HG03342 (cell line): ENCODE data around the gene EIF2B2.

Experiments
- ATAC-seq: cut with Tn5 transposase; IDR thresholded peaks from one replicate; pipeline ENCODE4 v1.9.1; 2021; ENCODE audit warnings: mild to moderate bottlenecking, moderate library complexity; ENCODE audit not compliant: unreplicated experiment

Gene EIF2B2

DNA sequence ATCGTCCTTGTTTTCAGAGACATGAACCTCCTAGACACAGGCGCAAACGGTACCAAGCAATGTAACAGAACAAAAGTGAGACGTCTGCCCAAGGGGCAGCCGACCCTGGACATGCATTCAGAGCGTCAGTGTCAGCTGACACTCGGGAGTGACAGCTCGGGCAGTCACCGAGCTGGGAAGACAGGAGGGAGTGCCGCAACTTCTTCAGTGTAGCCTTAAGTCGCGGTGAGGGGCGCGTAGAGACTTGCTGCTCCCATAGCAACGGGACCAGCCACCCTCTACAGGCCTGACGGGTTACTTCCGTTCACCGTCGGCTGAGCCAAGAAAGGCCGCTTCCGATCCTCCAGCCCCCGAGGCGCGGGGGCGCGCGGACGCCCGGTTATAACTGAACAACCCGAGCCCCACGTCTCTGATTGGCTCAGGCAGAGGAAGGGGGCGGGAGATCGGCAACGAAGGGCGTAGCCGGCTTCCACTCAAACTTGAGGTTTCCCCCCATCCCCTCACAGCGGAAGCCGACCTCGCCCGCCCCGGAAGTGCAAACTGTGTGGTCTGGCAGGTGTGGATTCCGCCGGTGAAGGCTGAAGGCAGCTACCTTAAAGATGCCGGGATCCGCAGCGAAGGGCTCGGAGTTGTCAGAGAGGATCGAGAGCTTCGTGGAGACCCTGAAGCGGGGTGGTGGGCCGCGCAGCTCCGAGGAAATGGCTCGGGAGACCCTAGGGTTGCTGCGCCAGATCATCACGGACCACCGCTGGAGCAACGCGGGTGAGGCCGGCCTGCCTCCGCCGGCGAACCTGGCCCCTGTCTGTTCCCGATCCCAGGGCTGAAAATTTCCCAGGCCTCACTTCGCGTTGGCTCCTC, at the start of gene EIF2B2:
Gene EIF2B2, plus strand, starts transcription at position 530 of the 858 bp plus-strand sequence. Its CDS starts 70 bp downstream, at position 600.
- ATAC-seq = peak; percentile 97

- ATAC-seq = no peak
Observed at GRCh38 chr14:74953686-74954085, 49.0 kb upstream of the EIF2B2 start.

GRCh38 chr14:74954232-74954946, 48.3 kb upstream of the EIF2B2 start:
- ATAC-seq = no peak

DNA sequence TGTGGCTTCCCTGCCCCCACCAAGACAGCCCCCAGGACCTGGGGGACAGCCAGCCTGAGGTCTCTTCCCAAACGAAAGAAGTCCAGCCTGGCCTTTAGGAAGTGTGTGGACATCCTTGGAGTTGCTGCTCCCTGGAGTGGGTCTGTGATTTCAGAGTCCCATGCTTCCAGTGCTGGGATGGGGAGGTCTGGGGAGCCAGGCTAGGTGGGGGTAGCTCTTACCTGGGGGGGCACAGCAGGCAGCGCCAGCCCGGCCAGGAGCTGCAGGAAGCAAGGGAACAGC, 47.8 kb upstream of the EIF2B2 start:
- no peak for ATAC-seq

DNA sequence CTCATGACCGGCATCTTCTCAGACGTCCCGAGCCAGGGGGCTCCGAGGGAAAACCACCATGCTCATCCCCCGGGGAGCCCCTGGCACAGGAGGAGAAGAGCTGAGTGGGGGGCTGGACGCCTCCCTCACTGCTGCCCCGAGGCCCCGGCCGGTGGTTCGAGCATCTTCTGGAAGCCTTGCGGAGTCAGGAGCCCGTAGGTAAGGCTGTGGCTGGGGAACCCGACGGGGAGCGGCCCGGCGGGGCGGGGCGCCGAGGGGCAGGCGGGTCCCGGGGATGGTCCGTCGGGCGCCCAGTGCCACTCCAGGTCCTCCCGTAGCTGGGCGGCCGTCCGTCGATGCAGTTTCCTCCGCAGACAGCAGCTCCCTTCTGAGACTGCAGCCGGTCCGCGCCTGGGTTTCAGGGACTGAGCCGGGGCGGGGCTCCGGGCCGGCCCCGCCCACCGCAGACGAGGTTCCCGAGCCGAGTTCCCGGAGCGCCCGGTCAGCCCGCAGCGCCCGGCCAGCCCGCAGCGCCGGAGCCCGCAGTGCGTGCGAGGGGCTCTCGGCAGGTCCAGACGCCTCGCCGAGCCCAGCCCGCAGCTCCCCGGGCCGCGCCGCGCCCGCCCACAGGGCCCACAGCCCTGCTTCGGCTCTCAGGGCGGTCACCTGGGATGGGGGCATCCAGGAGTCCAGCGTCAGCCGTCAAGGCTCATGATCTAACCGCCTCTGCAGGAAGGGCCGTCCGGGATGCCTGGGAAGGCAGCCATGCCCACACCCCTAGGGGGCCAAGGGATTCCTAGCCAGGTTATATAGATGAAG, 47.3 kb upstream of the EIF2B2 start, which contains the start of gene PGF:
Gene PGF, minus strand, starts transcription at position 369 of the 798 bp plus-strand sequence. Its CDS starts 355 bp downstream, at position 14.
- no peak for ATAC-seq

GRCh38 chr14:74956027-74956279, 46.8 kb upstream of the EIF2B2 start:
- ATAC-seq = no peak

- no peak for ATAC-seq
Observed at GRCh38 chr14:74956280-74957072, 46.2 kb upstream of the EIF2B2 start.

DNA sequence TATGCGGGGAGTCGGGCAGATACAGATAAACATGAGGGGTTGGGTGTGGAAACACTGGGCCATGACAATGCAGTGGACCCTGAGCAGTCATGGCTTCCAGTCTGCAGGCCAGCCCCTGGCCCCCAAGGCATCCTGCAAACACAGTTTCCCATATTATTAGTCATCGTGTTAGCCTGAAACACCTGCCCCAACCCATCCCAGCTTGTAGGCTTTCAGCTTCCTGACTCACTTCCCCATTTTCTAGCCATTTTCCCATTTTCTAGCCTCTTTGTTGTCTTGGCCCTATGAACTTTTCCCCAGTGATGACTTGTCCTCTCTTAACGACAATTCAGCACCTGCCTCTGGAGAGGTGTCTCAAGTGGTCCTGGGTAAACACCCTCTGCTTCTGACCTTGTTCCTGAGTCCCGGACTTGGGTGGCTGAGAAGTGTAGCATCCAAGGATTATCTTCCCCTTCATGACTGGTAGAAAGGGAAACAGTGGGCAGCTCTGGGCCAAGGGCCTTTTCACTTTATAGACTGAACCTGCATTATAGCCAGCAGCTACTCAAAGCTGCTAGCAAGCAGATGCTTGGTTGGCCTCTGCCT, 43.0 kb upstream of the EIF2B2 start:
- ATAC-seq = no peak

GRCh38 chr14:74960736-74961135, 42.0 kb upstream of the EIF2B2 start:
- ATAC-seq = no peak

GRCh38 chr14:74961238-74961911, 41.3 kb upstream of the EIF2B2 start:
- ATAC-seq = no peak

DNA sequence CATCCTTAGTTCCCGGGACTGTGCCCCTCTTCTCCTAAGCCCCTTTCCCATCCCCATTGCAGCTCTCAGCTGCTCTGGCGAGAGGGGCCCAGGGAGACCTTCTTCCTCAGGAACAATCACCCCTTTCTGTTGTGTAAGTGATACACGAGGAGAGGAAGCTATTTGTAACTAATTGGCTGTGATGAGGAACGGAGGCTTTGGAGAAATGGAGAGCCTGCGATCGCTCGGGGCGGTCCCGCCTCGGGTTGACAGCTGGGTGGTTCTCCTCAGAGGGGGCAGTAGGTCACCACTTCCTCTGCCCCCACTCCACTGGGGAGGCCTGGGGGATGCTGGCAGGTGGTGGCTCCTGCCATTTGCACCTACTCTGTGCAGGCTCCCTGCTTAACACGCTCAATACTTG, 40.7 kb upstream of the EIF2B2 start:
- ATAC-seq = no peak

DNA sequence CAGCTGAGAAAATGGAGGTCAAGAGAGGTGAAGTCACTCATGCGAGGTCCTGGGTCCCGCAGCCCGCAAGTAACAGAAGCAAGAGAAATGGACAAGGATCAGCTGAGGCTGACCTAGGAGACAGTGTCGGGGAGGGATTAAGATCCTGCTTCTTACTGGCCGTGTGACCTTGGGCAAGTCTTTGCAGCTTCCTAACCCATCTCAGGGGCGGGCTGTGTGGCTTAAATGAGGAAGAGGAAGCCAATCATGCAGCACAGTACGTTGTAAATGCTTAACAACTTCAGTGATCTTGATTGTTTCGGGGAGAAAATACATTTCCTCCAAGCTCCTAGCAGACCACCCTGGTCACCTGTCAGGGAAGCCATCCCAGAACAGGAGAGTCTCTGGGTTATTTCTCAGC, 40.2 kb upstream of the EIF2B2 start:
- ATAC-seq = no peak

GRCh38 chr14:74963178-74963704, 39.5 kb upstream of the EIF2B2 start:
- no peak for ATAC-seq

- no peak for ATAC-seq
Observed at GRCh38 chr14:74963705-74964271, 38.9 kb upstream of the EIF2B2 start.

DNA sequence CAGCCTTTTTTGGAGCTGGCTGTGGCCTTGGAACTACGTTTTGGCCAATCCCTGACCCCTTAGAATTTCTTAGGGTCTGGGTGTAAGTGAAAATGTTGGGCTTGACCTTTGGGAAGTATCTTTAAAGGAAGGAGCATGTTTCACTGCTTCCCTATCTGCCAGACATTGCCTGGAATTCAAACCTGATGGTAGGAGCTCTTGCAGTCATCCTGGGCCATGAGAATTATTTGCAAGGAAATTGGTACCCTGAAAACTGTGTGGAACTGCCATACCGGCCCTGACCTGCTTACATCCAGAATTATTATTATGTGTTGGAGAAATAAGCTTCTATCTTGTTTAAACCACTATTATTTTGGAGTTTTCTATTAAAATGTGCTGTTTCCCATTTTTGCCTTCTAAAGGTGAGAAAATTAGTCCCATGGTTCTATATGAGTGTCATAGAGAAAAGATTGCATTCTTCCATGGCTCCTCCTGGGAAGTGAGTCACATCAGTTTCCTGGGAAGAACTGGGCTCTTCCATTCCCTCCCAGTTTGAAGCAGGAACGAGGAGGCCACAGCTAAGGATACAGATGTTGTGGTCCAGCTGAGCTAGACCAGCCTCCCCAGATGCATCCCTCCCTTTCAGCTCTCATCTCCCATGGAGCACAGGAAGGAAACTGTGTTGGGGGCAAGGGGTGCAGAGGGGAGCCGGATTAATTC, 37.8 kb upstream of the EIF2B2 start:
- no peak for ATAC-seq

GRCh38 chr14:74965486-74966153, 37.1 kb upstream of the EIF2B2 start:
- ATAC-seq = no peak

GRCh38 chr14:74968811-74969210, 33.9 kb upstream of the EIF2B2 start:
- ATAC-seq = no peak

GRCh38 chr14:74973003-74973653, 29.6 kb upstream of the EIF2B2 start:
- no peak for ATAC-seq
